HepG2 (cell line): ENCODE data around the gene LGI4.

Experiments
- ATF7 ChIP-seq, 2 experiments: fragments of 450-650 bp in 1 of 2; sonication (generic) in 1 of 2; formaldehyde crosslinking in 1 of 2; IDR thresholded peaks; 2 replicates each; pipeline versions ENCODE4 v1.4.0 to v1.6.1; 2016 to 2020; ENCODE audit warnings: antibody characterized with exemption in 1 of 2, mild to moderate bottlenecking in 1 of 2, missing genetic modification reagents in 1 of 2
- CTCF ChIP-seq: sonication (generic); formaldehyde crosslinking; IDR thresholded peaks from 2 replicates; pipeline ENCODE4 v1.5.0; 2020; ENCODE audit warnings: mild to moderate bottlenecking, missing genetic modification reagents, moderate library complexity
- EP300 ChIP-seq, 3 experiments: sonication (generic) in 1 of 3; formaldehyde crosslinking in 1 of 3; IDR thresholded peaks; 2 replicates each; pipeline versions ENCODE4 v1.5.1 to v1.6.1; 2011 to 2020; ENCODE audit warnings: low read depth in 2 of 3, low read length in 2 of 3, borderline replicate concordance in 1 of 3, improper control_type of control experiment in 1 of 3, mild to moderate bottlenecking in 1 of 3, missing genetic modification reagents in 1 of 3, moderate library complexity in 1 of 3
- HHEX ChIP-seq: IDR thresholded peaks from 2 replicates; pipeline ENCODE4 v1.6.1; 2016; ENCODE audit warnings: control low read depth
- NCOA2 ChIP-seq: sonication (generic); formaldehyde crosslinking; IDR thresholded peaks from 2 replicates; pipeline ENCODE4 v1.8.0; 2022; ENCODE audit warnings: inconsistent platforms
- NFE2L2 ChIP-seq: fragments of 150-350 bp; IDR thresholded peaks from 2 replicates; pipeline ENCODE4 v1.6.1; 2014; ENCODE audit warnings: low read length
- POLR2AphosphoS5 ChIP-seq: IDR thresholded peaks from 2 replicates; pipeline ENCODE4 v1.6.1; 2012; ENCODE audit warnings: low read depth, low read length
- PTBP1 ChIP-seq: fragments of 200-400 bp; formaldehyde crosslinking; IDR thresholded peaks from 2 replicates; pipeline ENCODE4 v1.6.1; 2018; ENCODE audit warnings: low read length, low read depth; ENCODE audit not compliant: poor library complexity, severe bottlenecking
- SNAPC2 ChIP-seq: sonication (generic); formaldehyde crosslinking; IDR thresholded peaks from 2 replicates; pipeline ENCODE4 v1.8.1; 2022; ENCODE audit warnings: mild to moderate bottlenecking, missing genetic modification reagents
- SRF ChIP-seq: IDR thresholded peaks from 2 replicates; pipeline ENCODE4 v1.6.1; 2011; ENCODE audit warnings: mild to moderate bottlenecking, low read depth, low read length, moderate library complexity
- ZNF274 ChIP-seq: sonication (generic); formaldehyde crosslinking; IDR thresholded peaks from 2 replicates; pipeline ENCODE4 v1.5.1; 2020; ENCODE audit warnings: mild to moderate bottlenecking, missing genetic modification reagents
- ZNF296 ChIP-seq: sonication (generic); formaldehyde crosslinking; conservative IDR thresholded peaks from 2 replicates; pipeline ENCODE4 v1.5.0; 2020; ENCODE audit warnings: mild to moderate bottlenecking, missing genetic modification reagents
- TF ChIP-seq, protein P1 (sequence below): sonication (generic); formaldehyde crosslinking; IDR thresholded peaks from 2 replicates; pipeline ENCODE4 v1.8.0; 2022; ENCODE audit warnings: low read depth, missing genetic modification reagents
- TF ChIP-seq, protein P2 (sequence below): sonication (generic); formaldehyde crosslinking; IDR thresholded peaks from 2 replicates; pipeline ENCODE4 v1.4.0; 2020; ENCODE audit warnings: mild to moderate bottlenecking, missing genetic modification reagents, borderline replicate concordance

GRCh38 chr19:35126624-35126959 lies 8.3 kb downstream of the LGI4 start:
- TF ChIP-seq ATF7 (IDR thresholded peaks at IDR 0.05) (no peak), ATF7 (CRISPR knock-in tag; IDR thresholded peaks at IDR 0.05) (no peak), ZNF274 (CRISPR knock-in tag) (no peak), ZNF296 (no peak), EP300 (IDR thresholded peaks at IDR 0.05; ENCODE audit: low read depth in 2 of 2, low read length in 2 of 2) (no peak), EP300 (CRISPR knock-in tag; IDR thresholded peaks at IDR 0.05; ENCODE audit: borderline replicate concordance) (no peak), NCOA2 (no peak), SNAPC2 (CRISPR knock-in tag) (no peak), PTBP1 (no peak), HHEX (CRISPR knock-in tag) (no peak), CTCF (CRISPR knock-in tag) (no peak), POLR2AphosphoS5 (no peak), NFE2L2 (no peak), SRF (no peak)
- TF ChIP-seq, protein P1, sequence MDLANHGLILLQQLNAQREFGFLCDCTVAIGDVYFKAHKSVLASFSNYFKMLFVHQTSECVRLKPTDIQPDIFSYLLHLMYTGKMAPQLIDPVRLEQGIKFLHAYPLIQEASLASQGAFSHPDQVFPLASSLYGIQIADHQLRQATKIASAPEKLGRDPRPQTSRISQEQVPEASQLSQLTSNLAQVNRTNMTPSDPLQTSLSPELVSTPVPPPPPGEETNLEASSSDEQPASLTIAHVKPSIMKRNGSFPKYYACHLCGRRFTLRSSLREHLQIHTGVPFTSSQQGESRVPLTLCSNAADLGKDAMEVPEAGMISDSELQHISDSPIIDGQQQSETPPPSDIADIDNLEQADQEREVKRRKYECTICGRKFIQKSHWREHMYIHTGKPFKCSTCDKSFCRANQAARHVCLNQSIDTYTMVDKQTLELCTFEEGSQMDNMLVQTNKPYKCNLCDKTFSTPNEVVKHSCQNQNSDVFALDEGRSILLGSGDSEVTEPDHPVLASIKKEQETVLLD (CRISPR knock-in tag) = no peak
- TF ChIP-seq, protein P2, sequence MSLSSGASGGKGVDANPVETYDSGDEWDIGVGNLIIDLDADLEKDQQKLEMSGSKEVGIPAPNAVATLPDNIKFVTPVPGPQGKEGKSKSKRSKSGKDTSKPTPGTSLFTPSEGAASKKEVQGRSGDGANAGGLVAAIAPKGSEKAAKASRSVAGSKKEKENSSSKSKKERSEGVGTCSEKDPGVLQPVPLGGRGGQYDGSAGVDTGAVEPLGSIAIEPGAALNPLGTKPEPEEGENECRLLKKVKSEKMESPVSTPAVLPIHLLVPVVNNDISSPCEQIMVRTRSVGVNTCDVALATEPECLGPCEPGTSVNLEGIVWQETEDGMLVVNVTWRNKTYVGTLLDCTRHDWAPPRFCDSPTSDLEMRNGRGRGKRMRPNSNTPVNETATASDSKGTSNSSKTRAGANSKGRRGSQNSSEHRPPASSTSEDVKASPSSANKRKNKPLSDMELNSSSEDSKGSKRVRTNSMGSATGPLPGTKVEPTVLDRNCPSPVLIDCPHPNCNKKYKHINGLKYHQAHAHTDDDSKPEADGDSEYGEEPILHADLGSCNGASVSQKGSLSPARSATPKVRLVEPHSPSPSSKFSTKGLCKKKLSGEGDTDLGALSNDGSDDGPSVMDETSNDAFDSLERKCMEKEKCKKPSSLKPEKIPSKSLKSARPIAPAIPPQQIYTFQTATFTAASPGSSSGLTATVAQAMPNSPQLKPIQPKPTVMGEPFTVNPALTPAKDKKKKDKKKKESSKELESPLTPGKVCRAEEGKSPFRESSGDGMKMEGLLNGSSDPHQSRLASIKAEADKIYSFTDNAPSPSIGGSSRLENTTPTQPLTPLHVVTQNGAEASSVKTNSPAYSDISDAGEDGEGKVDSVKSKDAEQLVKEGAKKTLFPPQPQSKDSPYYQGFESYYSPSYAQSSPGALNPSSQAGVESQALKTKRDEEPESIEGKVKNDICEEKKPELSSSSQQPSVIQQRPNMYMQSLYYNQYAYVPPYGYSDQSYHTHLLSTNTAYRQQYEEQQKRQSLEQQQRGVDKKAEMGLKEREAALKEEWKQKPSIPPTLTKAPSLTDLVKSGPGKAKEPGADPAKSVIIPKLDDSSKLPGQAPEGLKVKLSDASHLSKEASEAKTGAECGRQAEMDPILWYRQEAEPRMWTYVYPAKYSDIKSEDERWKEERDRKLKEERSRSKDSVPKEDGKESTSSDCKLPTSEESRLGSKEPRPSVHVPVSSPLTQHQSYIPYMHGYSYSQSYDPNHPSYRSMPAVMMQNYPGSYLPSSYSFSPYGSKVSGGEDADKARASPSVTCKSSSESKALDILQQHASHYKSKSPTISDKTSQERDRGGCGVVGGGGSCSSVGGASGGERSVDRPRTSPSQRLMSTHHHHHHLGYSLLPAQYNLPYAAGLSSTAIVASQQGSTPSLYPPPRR (CRISPR knock-in tag) = no peak
